ENCODE measurements around the gene LIME1. TPM values are rescaled to one million over a fixed set of nuclear protein-coding genes. Genes with fewer than 3 reads are reported as not detected.

The LIME1 gene
- total RNA-seq, 1 experiment from 2014 or later = 13.5 TPM

- Histone ChIP-seq H2BK20ac (ENCODE audit: low read depth, low read length, poor library complexity, severe bottlenecking) (no peak overlapping the region), H3K9ac (ENCODE audit: extremely low read depth, insufficient read length, low read length) (no peak overlapping the region), H2AK5ac (ENCODE audit: insufficient read length, low read length) (no peak overlapping the region), H3K4me1 (ENCODE audit: insufficient read depth, low read length) (no peaks in the 10 kb centered on the region), H4K91ac (ENCODE audit: insufficient read length, low read depth, low read length) (no peak overlapping the region), H2BK15ac (ENCODE audit: low read depth, low read length) (no peak overlapping the region), H2BK120ac (ENCODE audit: low read depth, low read length, poor library complexity, severe bottlenecking) (no peak overlapping the region), H3K27ac (ENCODE audit: insufficient read length, low read depth, low read length) (no peak overlapping the region), H3K79me2 (ENCODE audit: insufficient read depth, low read length) (no peaks in the 10 kb centered on the region), H3K14ac (ENCODE audit: insufficient read depth, low read length) (no peak overlapping the region; the same call in 1 of the 2 replicates), H3K23me2 (ENCODE audit: insufficient read length, low read depth, low read length, poor library complexity, severe bottlenecking) (peaks cover 4% of the 10 kb centered on the region), H3K27me3 (ENCODE audit: insufficient read depth, low read length) (no peaks in the 10 kb centered on the region), H2BK12ac (ENCODE audit: insufficient read length, low read depth, low read length) (no peak overlapping the region), H3K9me3 (ENCODE audit: control insufficient read depth, low read depth, low read length) (no peaks in the 10 kb centered on the region), H3K4me2 (ENCODE audit: insufficient read depth, insufficient read length, low read length) (no peak overlapping the region), H3K56ac (ENCODE audit: insufficient read length, low read depth, low read length) (no peak overlapping the region), H3K79me1 (ENCODE audit: insufficient read depth, low read depth, low read length, poor library complexity, severe bottlenecking) (no peaks in the 10 kb centered on the region), H4K20me1 (ENCODE audit: control insufficient read depth, insufficient read depth, insufficient read length) (no peaks in the 10 kb centered on the region), H3K23ac (ENCODE audit: insufficient read length, low read depth, low read length) (no peak overlapping the region), H4K8ac (replicated peaks; ENCODE audit: insufficient read length, low read depth, low read length) (no peak overlapping the region), H2AFZ (ENCODE audit: low read length) (no peak overlapping the region), H3K18ac (ENCODE audit: insufficient read length, low read depth, low read length) (no peak overlapping the region), H4K5ac (ENCODE audit: insufficient read length, low read depth, low read length) (no peak overlapping the region), H2BK5ac (ENCODE audit: insufficient read length, low read length) (no peak overlapping the region), H3K4ac (ENCODE audit: low read depth, low read length) (no peak overlapping the region), H3T11ph (ENCODE audit: low read length) (no peak overlapping the region)
- TF ChIP-seq CTCF (conservative IDR thresholded peaks at IDR 0.05) = no peak
- H3K36me3 Mint-ChIP-seq (ENCODE audit: insufficient read depth in 1 of 3, low read depth in 3 of 3) = peaks cover 6 to 13% (median 10%) of the 10 kb centered on the region in 3 experiments; a peak in 5 of 7 replicates
- no peak for DNase-seq
- H3K27me3 Mint-ChIP-seq (ENCODE audit: low read depth) = peaks cover 3% of the 10 kb centered on the region; the same call in 1 of the 2 replicates
- no peaks in the 10 kb centered on the region for H3K9me3 Mint-ChIP-seq
- no CpG with 5 or more reads among the region's 43 CpGs for WGBS (ENCODE audit: extremely low coverage, insufficient read length, low lambda C conversion rate)
- H3K4me1 Mint-ChIP-seq = peaks cover 2 to 10% of the 10 kb centered on the region in 2 experiments
- no peak overlapping the region for H3K4me3 Mint-ChIP-seq
- no peak overlapping the region; a peak in 3 of 7 replicates for H3K27ac Mint-ChIP-seq
These were observed 36.0 kb upstream of the LIME1 start for GRCh38 chr20:63700199-63701050.
